NT2/D1 (cell line): ENCODE measurements around the gene EIF2S3B.

Experiments
- SUZ12 ChIP-seq: IDR thresholded peaks from 2 replicates; pipeline ENCODE4 v1.6.1; 2011; ENCODE audit not compliant: insufficient read length, insufficient read depth; ENCODE audit errors: extremely low read depth
- ZNF274 ChIP-seq: IDR thresholded peaks from 2 replicates; pipeline ENCODE4 v1.6.1; 2011; ENCODE audit warnings: mild to moderate bottlenecking, low read depth, low read length

DNA sequence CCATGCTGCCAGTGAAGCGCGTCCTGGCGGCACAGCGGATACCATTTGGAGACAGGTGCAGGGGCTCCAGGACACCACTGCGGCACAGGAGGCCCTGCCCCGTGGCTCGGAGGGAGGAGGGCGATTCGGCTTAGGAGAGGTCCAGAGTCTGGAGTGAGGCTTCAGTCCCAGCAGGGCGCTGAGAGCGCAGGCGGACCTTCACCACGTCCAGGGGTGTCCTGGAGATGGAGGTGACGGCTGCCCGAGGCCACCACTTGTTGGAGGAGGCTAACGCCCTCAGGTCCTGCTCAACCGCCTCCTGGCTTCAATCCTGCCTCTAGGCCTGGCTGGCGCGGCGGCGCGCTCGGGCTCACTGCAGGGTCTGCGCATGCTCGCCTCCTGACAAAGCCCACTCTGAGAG, 45.7 kb downstream of the EIF2S3B start:
- TF ChIP-seq SUZ12 (no peak), ZNF274 (no peak)
